GM12864 (cell line): ENCODE data around the gene LSS.

Source experiments
- DNase-seq: peaks from one replicate; pipeline ENCODE4 v3.0.0-alpha.2; 2011; ENCODE audit warnings: low read depth
- H3K4me3 ChIP-seq: 2 replicates; pipeline ENCODE4 v1.5.1; 2011; ENCODE audit warnings: mild to moderate bottlenecking, low read depth, low read length, control low read depth
- TF ChIP-seq, protein P1 (sequence below): IDR thresholded peaks from 2 replicates; pipeline ENCODE4 v1.5.1; 2011; ENCODE audit warnings: low read depth, mild to moderate bottlenecking, moderate library complexity, low read length, control low read depth, inconsistent platforms; ENCODE audit errors: missing control alignments

LSS gene

DNA sequence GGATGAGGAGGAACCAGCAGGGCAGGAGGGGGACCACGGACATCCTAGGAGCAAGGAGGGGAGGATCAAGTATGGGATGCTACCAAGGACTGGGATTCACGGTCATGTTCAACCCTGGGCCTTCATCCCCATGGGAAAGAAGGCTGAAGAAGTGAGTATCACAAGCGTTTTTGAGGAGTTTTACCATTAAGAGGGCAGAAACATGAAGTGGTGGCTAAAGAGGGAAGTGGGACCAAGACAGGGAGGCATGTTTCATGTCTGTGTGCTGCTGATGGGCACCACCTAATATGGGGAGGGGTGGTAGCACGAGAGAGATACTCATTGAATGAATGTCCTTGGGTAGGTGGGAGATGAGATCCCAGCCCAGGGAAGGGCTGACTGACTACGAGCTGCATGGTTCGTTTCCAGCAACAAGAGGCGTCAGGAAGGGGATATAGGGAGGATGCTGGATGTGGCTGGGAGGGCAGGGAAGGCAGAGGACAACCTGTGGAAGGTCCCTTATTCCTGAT, 11.3 kb upstream of the LSS start:
- no peak overlapping the region for H3K4me3 ChIP-seq
- TF ChIP-seq, protein P1, sequence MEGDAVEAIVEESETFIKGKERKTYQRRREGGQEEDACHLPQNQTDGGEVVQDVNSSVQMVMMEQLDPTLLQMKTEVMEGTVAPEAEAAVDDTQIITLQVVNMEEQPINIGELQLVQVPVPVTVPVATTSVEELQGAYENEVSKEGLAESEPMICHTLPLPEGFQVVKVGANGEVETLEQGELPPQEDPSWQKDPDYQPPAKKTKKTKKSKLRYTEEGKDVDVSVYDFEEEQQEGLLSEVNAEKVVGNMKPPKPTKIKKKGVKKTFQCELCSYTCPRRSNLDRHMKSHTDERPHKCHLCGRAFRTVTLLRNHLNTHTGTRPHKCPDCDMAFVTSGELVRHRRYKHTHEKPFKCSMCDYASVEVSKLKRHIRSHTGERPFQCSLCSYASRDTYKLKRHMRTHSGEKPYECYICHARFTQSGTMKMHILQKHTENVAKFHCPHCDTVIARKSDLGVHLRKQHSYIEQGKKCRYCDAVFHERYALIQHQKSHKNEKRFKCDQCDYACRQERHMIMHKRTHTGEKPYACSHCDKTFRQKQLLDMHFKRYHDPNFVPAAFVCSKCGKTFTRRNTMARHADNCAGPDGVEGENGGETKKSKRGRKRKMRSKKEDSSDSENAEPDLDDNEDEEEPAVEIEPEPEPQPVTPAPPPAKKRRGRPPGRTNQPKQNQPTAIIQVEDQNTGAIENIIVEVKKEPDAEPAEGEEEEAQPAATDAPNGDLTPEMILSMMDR = no peak
- no peak for DNase-seq

DNA sequence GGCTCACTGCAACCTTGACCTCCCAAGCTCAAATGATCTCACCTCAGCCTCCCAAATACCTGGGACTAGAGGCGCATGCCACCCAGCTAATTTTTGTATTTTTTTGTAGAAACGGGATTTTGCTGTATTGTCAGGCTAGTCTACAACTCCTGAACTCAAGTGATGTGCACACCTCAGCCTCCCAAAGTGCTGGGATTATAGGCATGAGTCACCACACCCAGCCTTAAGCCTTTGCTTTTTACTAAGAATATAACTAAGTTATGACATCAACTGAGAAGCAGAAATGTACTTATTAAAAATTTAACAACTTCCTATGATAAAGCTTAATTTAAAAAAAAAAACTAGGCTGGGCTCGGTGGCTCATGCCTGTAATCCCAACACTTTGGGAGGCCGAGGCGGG, 8.9 kb upstream of the LSS start:
- no peak overlapping the region for H3K4me3 ChIP-seq
- TF ChIP-seq, protein P1 = no peak
- DNase-seq = no peak

DNA sequence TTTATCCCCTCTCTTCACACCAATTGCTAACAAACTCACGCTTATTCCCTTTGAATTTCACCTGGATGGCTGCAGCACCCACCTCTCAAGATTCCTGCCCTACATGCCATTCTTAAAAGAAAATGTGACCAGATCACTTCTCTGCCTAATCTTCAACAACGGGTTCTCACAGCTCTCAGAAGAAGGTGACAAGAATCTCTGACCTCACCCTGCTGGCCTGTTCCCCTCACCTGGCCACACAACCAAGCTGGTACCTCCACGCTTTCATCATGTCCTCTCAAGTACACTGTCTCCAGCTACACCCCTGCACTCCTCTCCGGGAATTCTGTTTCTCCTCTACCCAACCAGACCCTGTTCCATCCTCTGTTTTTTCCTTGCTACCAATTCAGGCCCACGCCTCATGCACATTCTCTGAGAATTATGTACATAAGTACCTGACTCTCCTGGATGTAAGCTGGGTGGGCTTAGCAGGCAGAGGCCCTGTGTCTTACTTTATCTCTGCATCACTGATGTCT, 5.9 kb upstream of the LSS start:
- no peak for DNase-seq
- H3K4me3 ChIP-seq = no peak overlapping the region
- TF ChIP-seq, protein P1 = no peak

DNA sequence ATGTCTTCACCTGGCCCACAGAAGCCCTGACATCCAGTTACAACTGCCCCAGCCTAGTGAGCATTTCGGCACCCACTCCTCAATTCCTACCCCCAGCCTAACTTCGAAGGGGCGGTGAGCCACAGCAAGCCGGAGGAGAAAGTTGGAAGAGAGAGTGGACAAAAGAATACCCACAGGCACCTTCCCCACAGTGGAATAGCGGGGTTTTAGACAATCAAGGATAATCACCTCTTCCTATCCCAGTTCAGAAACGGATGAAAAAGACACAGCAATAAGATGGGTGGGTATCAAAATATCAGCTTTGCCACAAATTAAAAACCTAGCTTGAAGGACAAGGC, 1.3 kb upstream of the LSS start:
- peak overlapping the region; percentile 87 for H3K4me3 ChIP-seq
- DNase-seq = no peak
- TF ChIP-seq, protein P1 = no peak

DNA sequence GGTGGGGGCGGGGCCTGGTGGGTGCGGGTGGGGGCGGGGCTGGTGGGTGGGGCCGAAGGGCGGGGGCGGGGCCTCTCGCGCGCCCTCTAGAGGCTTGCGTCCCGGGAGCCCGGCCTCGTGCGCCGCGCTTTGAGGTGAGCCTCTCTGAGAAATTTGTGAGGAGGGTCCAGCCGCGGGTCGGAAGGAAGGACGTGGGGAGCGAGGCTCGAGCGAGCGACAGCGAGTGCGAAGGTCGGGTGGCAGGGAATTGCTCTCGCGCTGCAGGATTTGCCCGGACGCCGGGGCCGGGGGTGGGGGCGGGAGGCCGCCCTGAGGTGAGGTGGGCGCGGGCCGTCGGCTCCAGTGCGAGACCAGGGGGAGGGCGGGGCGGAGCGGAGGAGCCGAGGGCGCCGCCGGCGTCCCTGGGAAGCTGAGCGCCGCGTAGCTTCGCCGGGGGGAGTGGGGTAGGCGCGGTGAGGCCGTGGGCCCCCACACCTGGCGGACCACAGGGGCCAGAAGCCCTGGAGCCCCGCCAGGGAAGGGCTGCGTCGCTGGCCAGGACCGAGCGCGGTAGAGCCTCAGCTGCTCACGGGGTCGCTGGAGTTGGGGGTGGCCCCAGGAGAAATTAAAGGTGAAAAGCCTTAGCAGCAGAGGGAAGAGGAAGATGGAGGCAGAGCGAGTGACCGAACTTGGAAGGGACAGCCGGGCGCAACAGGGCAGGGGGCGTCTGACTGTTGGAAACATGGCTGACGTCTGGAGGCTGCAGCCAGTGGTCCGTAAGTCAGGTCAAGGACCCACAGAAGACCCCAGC, 754 bp upstream of the LSS start:
- TF ChIP-seq, protein P1 = peak; percentile 62
- peak overlapping the region; percentile 87 for H3K4me3 ChIP-seq
- DNase-seq = no peak

DNA sequence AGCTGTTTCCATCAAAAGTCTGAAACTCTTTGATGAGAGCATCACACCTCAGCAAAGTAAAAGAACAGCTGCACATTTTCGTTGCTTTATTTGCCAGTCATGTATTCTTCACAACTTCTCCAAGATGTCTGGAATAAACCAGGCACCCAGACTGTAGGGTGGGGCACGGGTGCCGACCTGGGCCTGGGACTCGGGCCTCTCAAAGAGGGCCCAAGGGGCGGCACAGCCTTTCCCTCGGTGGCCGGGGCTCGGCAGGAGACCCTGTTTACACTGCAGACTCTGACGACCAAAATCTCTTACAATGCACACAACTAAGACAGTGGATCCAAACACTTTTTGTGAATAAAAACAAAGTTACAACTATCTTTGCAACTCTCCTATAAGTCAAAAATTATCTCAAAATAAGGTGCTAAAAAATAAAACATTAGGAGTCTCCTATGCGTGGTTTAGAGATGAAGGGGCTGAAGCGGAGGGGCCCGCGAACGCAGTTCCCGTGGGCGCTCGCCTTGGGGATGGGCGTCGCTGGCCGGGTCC, 696 bp downstream of the LSS start:
- H3K4me3 ChIP-seq = peak overlapping the region; percentile 84
- DNase-seq = no peak
- TF ChIP-seq, protein P1 = no peak
